IMR-90 (cell line): ENCODE measurements around the gene TRAPPC12. TPM values are rescaled to one million over a fixed set of nuclear protein-coding genes. Genes with fewer than 3 reads are reported as not detected.
A peak's percentile ranks its signal among the peaks of the same experiment; 100 is the strongest.

Experiments used
- ATAC-seq: fragments of 200-7000 bp; cut with Tn5 transposase; 2 replicates; pipeline ENCODE4 v1.9.1; 2020; ENCODE audit warnings: low read depth, mild to moderate bottlenecking, moderate library complexity
- BruUV-seq: library from RNA; stranded (reverse); fragments of 400-500 nt; replicated peaks from 2 replicates; lab custom pipeline; 2021; lab: Mats Ljungman, UMichigan
- CTCF ChIA-PET: fragments of 300-600 bp; formaldehyde crosslinking; extraction: SDS; loops from one replicate; lab custom pipeline; 2021; ENCODE audit warnings: antibody characterized with exemption; lab: Yijun Ruan, JAX
- POLR2A ChIA-PET: fragments of 300-600 bp; sonication (Branson Sonifier 250); formaldehyde crosslinking; loops from one replicate; lab custom pipeline; 2022; ENCODE audit warnings: antibody characterized with exemption; ENCODE audit not compliant: unreplicated experiment; lab: Charles Lee
- DNase-seq: peaks from one replicate; pipeline ENCODE4 v3.0.0; 2013
- H2AFZ ChIP-seq: replicated peaks from 2 replicates; pipeline ENCODE3; 2013; ENCODE audit warnings: low read length, mild to moderate bottlenecking; ENCODE audit not compliant: poor library complexity
- H2AK5ac ChIP-seq: 2 replicates; pipeline ENCODE4 v1.6.1; 2013; ENCODE audit warnings: low read depth, low read length, inconsistent platforms
- H2AK9ac ChIP-seq: replicated peaks from 2 replicates; pipeline ENCODE3; 2013; ENCODE audit warnings: mild to moderate bottlenecking, low read depth, low read length, moderate library complexity; ENCODE audit not compliant: poor library complexity
- H2BK120ac ChIP-seq: 2 replicates; pipeline ENCODE4 v1.6.1; 2013; ENCODE audit warnings: low read depth, low read length, inconsistent platforms
- H2BK15ac ChIP-seq: 3 replicates; pipeline ENCODE4 v1.6.1; 2013; ENCODE audit warnings: low read depth, low read length, inconsistent platforms
- H2BK20ac ChIP-seq: 2 replicates; pipeline ENCODE4 v1.6.1; 2013; ENCODE audit warnings: low read depth, mild to moderate bottlenecking, inconsistent platforms, low read length, moderate library complexity
- H2BK5ac ChIP-seq: 2 replicates; pipeline ENCODE4 v1.6.1; 2013; ENCODE audit warnings: mild to moderate bottlenecking, low read depth, low read length, inconsistent platforms; ENCODE audit not compliant: poor library complexity, severe bottlenecking
- H3K14ac ChIP-seq: replicated peaks from 2 replicates; pipeline ENCODE4 v1.6.1; 2013; ENCODE audit warnings: low read depth, low read length, inconsistent platforms
- H3K18ac ChIP-seq: 2 replicates; pipeline ENCODE4 v1.6.1; 2013; ENCODE audit warnings: low read depth, low read length, control low read depth
- H3K23ac ChIP-seq: 2 replicates; pipeline ENCODE4 v1.6.1; 2013; ENCODE audit warnings: low read depth, low read length, inconsistent platforms
- H3K27ac ChIP-seq: 2 replicates; pipeline ENCODE4 v1.5.1; 2013; ENCODE audit warnings: mild to moderate bottlenecking, control low read depth, low read length; ENCODE audit not compliant: insufficient read depth
- H3K27me3 ChIP-seq: 2 replicates; pipeline ENCODE4 v1.6.1; 2013; ENCODE audit warnings: low read length; ENCODE audit not compliant: control insufficient read depth, insufficient read depth
- H3K36me3 ChIP-seq: 2 replicates; pipeline ENCODE4 v1.6.1; 2013; ENCODE audit warnings: low read length, mixed read lengths; ENCODE audit not compliant: control insufficient read depth, insufficient read depth
- H3K4ac ChIP-seq: 2 replicates; pipeline ENCODE4 v1.6.1; 2013; ENCODE audit warnings: low read depth, low read length, inconsistent platforms
- H3K4me1 ChIP-seq: 2 replicates; pipeline ENCODE4 v1.6.1; 2013; ENCODE audit warnings: low read length, mixed read lengths; ENCODE audit not compliant: control insufficient read depth, insufficient read depth
- H3K4me2 ChIP-seq: 2 replicates; pipeline ENCODE4 v1.6.1; 2013; ENCODE audit warnings: low read depth, mild to moderate bottlenecking, control low read depth, low read length, moderate library complexity
- H3K4me3 ChIP-seq: 2 replicates; pipeline ENCODE4 v1.5.1; 2013; ENCODE audit warnings: low read depth, mild to moderate bottlenecking, control low read depth, low read length, moderate library complexity; ENCODE audit not compliant: insufficient read depth
- H3K56ac ChIP-seq: 2 replicates; pipeline ENCODE4 v1.6.1; 2013; ENCODE audit warnings: low read length, inconsistent platforms; ENCODE audit not compliant: insufficient read depth; ENCODE audit errors: extremely low read depth
- H3K79me1 ChIP-seq, 2 experiments: 2 replicates each; pipeline ENCODE4 v1.6.1; 2013; ENCODE audit warnings: low read length in 2 of 2, inconsistent platforms in 1 of 2, low read depth in 1 of 2
- H3K9ac ChIP-seq: 2 replicates; pipeline ENCODE4 v1.6.1; 2013; ENCODE audit warnings: low read depth, low read length, control low read depth
- H3K9me1 ChIP-seq: 2 replicates; pipeline ENCODE4 v1.6.1; 2013; ENCODE audit warnings: low read length, inconsistent platforms; ENCODE audit not compliant: insufficient read depth
- H3K9me3 ChIP-seq: 2 replicates; pipeline ENCODE4 v1.6.1; 2013; ENCODE audit warnings: low read length; ENCODE audit not compliant: control insufficient read depth, insufficient read depth
- H4K20me1 ChIP-seq: 2 replicates; pipeline ENCODE4 v1.6.1; 2013; ENCODE audit warnings: low read length, inconsistent platforms; ENCODE audit not compliant: insufficient read depth
- H4K5ac ChIP-seq: 2 replicates; pipeline ENCODE4 v1.6.1; 2013; ENCODE audit warnings: mild to moderate bottlenecking, low read depth, low read length, control low read depth
- H4K8ac ChIP-seq, 2 experiments: 2 replicates each; pipeline ENCODE4 v1.6.1; 2013; ENCODE audit warnings: low read depth in 2 of 2, low read length in 2 of 2, control low read depth in 1 of 2, inconsistent platforms in 1 of 2
- H4K91ac ChIP-seq: 2 replicates; pipeline ENCODE4 v1.6.1; 2013; ENCODE audit warnings: low read depth, low read length, inconsistent platforms; ENCODE audit not compliant: insufficient read depth
- BHLHE40 ChIP-seq: fragments of 150-350 bp; IDR thresholded peaks from 2 replicates; pipeline ENCODE4 v1.6.1; 2016; ENCODE audit warnings: mild to moderate bottlenecking, low read depth, low read length
- CEBPB ChIP-seq: IDR thresholded peaks from 2 replicates; pipeline ENCODE4 v1.6.1; 2012; ENCODE audit warnings: low read depth, low read length, improper control_type of control experiment
- CHD1 ChIP-seq: IDR thresholded peaks from 2 replicates; pipeline ENCODE4 v1.6.1; 2012; ENCODE audit warnings: low read depth, low read length, improper control_type of control experiment
- FOS ChIP-seq: fragments of 150-350 bp; IDR thresholded peaks from 2 replicates; pipeline ENCODE4 v1.6.1; 2016; ENCODE audit warnings: low read depth, low read length
- MAFK ChIP-seq: IDR thresholded peaks from 2 replicates; pipeline ENCODE4 v1.6.1; 2012; ENCODE audit warnings: low read depth, low read length, improper control_type of control experiment
- MAZ ChIP-seq: IDR thresholded peaks from 2 replicates; pipeline ENCODE4 v1.6.1; 2012; ENCODE audit warnings: low read depth, mild to moderate bottlenecking, low read length, improper control_type of control experiment, moderate library complexity, borderline replicate concordance
- MXI1 ChIP-seq: IDR thresholded peaks from 2 replicates; pipeline ENCODE4 v1.6.1; 2012; ENCODE audit warnings: low read depth, mild to moderate bottlenecking, low read length, moderate library complexity, borderline replicate concordance
- NFE2L2 ChIP-seq: fragments of 150-350 bp; IDR thresholded peaks from 2 replicates; pipeline ENCODE4 v1.6.1; 2016; ENCODE audit warnings: low read depth, mild to moderate bottlenecking, low read length
- POLR2A ChIP-seq: IDR thresholded peaks from 2 replicates; pipeline ENCODE4 v1.6.1; 2012; ENCODE audit warnings: mild to moderate bottlenecking, low read depth, low read length
- RAD21 ChIP-seq: IDR thresholded peaks from 2 replicates; pipeline ENCODE4 v1.6.1; 2012; ENCODE audit warnings: low read length, improper control_type of control experiment
- RCOR1 ChIP-seq: IDR thresholded peaks from 2 replicates; pipeline ENCODE4 v1.6.1; 2012; ENCODE audit warnings: mild to moderate bottlenecking, low read length, improper control_type of control experiment; ENCODE audit not compliant: insufficient replicate concordance
- RFX5 ChIP-seq: IDR thresholded peaks from 2 replicates; pipeline ENCODE4 v1.8.0; 2012; ENCODE audit warnings: low read depth, mild to moderate bottlenecking, low read length, moderate library complexity
- SMC3 ChIP-seq: fragments of 150-350 bp; IDR thresholded peaks from 2 replicates; pipeline ENCODE4 v1.6.1; 2016; ENCODE audit warnings: low read depth, mild to moderate bottlenecking, antibody characterized with exemption, low read length, moderate library complexity
- WGBS, 2 experiments: methylation state at CpG; one replicate each; pipeline versions ENCODE4 v1.1.5 to v1.1.7; 2013; ENCODE audit warnings: missing lambda C conversion rate in 2 of 2; ENCODE audit not compliant: insufficient read length in 1 of 2; ENCODE audit errors: extremely low coverage in 2 of 2; 5-methylcytosine and 5-hydroxymethylcytosine counted together
- dilution Hi-C: fragments of 300-500 bp; cut with HindIII; formaldehyde crosslinking; loops from one replicate; pipeline ENCODE4 v1.14.3; 2018; ENCODE audit warnings: low sequenced_read_pairs; ENCODE audit not compliant: unreplicated experiment
- in situ Hi-C: fragments of 300-500 bp; cut with MboI; formaldehyde crosslinking; loops from 3 replicates; pipeline ENCODE4 v1.14.3; 2019; ENCODE audit warnings: low sequenced_read_pairs, inconsistent platforms, mixed read lengths
- intact Hi-C: fragments of 100-400 bp; cut with micrococcal nuclease; formaldehyde crosslinking; loops from 2 replicates; pipeline ENCODE4 v1.10.0; 2022
- polyA plus RNA-seq, 3 experiments: library from polyadenylated mRNA; depleted of rRNA; stranded (reverse); fragments of >200 nt; gene quantifications; 2 replicates each; pipeline ENCODE4 v1.2.3, GENCODE V29; 2012; ENCODE audit warnings: low replicate concordance in 1 of 3
- total RNA-seq: library from RNA; depleted of rRNA; stranded (reverse); fragments of >200 nt; gene quantifications from 2 replicates; pipeline ENCODE4 v1.2.3, GENCODE V29; 2012
- TF ChIP-seq, protein P1 (sequence below): fragments of 150-350 bp; IDR thresholded peaks from 2 replicates; pipeline ENCODE4 v1.6.1; 2016; ENCODE audit warnings: low read depth, mild to moderate bottlenecking, low read length, moderate library complexity, borderline replicate concordance
- TF ChIP-seq, protein P2 (sequence below): fragments of 150-350 bp; IDR thresholded peaks from 2 replicates; pipeline ENCODE4 v1.6.1; 2017; ENCODE audit warnings: mild to moderate bottlenecking, antibody characterized with exemption, low read length, low read depth
- TF ChIP-seq, protein P3 (sequence below): conservative IDR thresholded peaks from 2 replicates; pipeline ENCODE4 v1.5.1; 2012; ENCODE audit warnings: mild to moderate bottlenecking, low read depth, low read length, improper control_type of control experiment

Gene TRAPPC12
- total and polyA plus RNA-seq, 2 of the 4 experiments (the other 2 are of a cell fraction), result 25.8 to 69.9 TPM

DNA sequence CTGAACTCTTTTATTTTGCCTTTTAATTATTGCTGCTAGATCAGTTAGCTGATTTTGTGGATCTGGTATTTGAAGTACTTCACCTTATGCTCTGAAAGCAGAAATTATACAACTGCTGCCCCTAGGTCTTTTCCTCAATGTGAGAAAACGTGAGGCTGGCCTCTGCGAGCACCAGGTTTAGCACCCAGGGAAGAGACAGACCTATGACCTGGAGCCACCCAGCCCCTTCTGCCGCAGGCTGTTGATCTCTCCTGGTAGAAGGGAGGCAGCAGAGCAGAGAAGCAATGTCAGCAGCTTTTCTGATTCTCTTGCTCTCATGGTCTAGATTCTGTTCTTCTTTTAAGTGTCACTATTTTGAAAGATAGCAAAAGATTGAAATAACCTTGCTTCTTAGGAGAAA lies 19.9 kb downstream of the TRAPPC12 start:
- no peaks in the 10 kb centered on the region for H3K27me3 ChIP-seq
- TF ChIP-seq, protein P1, sequence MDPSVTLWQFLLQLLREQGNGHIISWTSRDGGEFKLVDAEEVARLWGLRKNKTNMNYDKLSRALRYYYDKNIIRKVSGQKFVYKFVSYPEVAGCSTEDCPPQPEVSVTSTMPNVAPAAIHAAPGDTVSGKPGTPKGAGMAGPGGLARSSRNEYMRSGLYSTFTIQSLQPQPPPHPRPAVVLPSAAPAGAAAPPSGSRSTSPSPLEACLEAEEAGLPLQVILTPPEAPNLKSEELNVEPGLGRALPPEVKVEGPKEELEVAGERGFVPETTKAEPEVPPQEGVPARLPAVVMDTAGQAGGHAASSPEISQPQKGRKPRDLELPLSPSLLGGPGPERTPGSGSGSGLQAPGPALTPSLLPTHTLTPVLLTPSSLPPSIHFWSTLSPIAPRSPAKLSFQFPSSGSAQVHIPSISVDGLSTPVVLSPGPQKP, result no peak
- no peak for TF ChIP-seq MAZ
- no peak for TF ChIP-seq CEBPB
- no peak for TF ChIP-seq RCOR1
- TF ChIP-seq RFX5, result no peak
- TF ChIP-seq SMC3, result no peak
- no peak for TF ChIP-seq BHLHE40
- TF ChIP-seq NFE2L2, result no peak
- no peak for TF ChIP-seq MXI1
- TF ChIP-seq RAD21, result no peak
- TF ChIP-seq MAFK, result no peak
- TF ChIP-seq POLR2A, result no peak
- no peak for TF ChIP-seq CHD1
- TF ChIP-seq, protein P2, sequence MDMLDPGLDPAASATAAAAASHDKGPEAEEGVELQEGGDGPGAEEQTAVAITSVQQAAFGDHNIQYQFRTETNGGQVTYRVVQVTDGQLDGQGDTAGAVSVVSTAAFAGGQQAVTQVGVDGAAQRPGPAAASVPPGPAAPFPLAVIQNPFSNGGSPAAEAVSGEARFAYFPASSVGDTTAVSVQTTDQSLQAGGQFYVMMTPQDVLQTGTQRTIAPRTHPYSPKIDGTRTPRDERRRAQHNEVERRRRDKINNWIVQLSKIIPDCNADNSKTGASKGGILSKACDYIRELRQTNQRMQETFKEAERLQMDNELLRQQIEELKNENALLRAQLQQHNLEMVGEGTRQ, result no peak
- TF ChIP-seq, protein P3, sequence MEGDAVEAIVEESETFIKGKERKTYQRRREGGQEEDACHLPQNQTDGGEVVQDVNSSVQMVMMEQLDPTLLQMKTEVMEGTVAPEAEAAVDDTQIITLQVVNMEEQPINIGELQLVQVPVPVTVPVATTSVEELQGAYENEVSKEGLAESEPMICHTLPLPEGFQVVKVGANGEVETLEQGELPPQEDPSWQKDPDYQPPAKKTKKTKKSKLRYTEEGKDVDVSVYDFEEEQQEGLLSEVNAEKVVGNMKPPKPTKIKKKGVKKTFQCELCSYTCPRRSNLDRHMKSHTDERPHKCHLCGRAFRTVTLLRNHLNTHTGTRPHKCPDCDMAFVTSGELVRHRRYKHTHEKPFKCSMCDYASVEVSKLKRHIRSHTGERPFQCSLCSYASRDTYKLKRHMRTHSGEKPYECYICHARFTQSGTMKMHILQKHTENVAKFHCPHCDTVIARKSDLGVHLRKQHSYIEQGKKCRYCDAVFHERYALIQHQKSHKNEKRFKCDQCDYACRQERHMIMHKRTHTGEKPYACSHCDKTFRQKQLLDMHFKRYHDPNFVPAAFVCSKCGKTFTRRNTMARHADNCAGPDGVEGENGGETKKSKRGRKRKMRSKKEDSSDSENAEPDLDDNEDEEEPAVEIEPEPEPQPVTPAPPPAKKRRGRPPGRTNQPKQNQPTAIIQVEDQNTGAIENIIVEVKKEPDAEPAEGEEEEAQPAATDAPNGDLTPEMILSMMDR, result no peak
- TF ChIP-seq FOS, result no peak
- no peak overlapping the region for H2AK9ac ChIP-seq
- dilution Hi-C loops, result no loop called here
- H3K79me1 ChIP-seq, result peaks cover 37 to 41% of the 10 kb centered on the region in 2 experiments
- intact Hi-C loops, result no loop called here
- DNase-seq, result no peak
- WGBS, 2 experiments, result no CpG with 5 or more reads among the region's 3 CpGs
- no peak overlapping the region for H3K18ac ChIP-seq
- no peak overlapping the region for H3K4me3 ChIP-seq
- H4K8ac ChIP-seq, result no peak overlapping the region
- in situ Hi-C loops, result no loop called here
- POLR2A ChIA-PET, result no interaction called here
- H2AFZ ChIP-seq, result no peak overlapping the region
- peaks cover 31% of the 10 kb centered on the region for H3K36me3 ChIP-seq
- H3K9ac ChIP-seq, result no peak overlapping the region
- CTCF ChIA-PET, result no interaction called here
- H2BK120ac ChIP-seq, result no peak overlapping the region
- H2BK15ac ChIP-seq, result no peak overlapping the region
- H4K20me1 ChIP-seq, result peaks cover 10% of the 10 kb centered on the region
- no peak overlapping the region; the same call in 1 of the 2 replicates for H4K5ac ChIP-seq
- no peak overlapping the region for H3K4me2 ChIP-seq
- no peak overlapping the region for H2AK5ac ChIP-seq
- peaks cover 1% of the 10 kb centered on the region; the same call in 1 of the 2 replicates for H3K4me1 ChIP-seq
- ATAC-seq, result 0 out of 2 replicates have a peak, but pooled peaks have one; percentile 21
- no peak overlapping the region; the same call in 1 of the 2 replicates for H3K23ac ChIP-seq
- H2BK20ac ChIP-seq, result no peak overlapping the region
- no peak overlapping the region for H3K4ac ChIP-seq
- peaks cover 11% of the 10 kb centered on the region for H3K9me3 ChIP-seq
- H3K9me1 ChIP-seq, result peaks cover 3% of the 10 kb centered on the region; the same call in 1 of the 2 replicates
- H3K56ac ChIP-seq, result no peak overlapping the region
- H2BK5ac ChIP-seq, result no peak overlapping the region
- H3K27ac ChIP-seq, result no peak overlapping the region
- no TSS peak for BruUV-seq
- H4K91ac ChIP-seq, result no peak overlapping the region
- H3K14ac ChIP-seq, result no peak overlapping the region
